ENCODE data around the gene NOS1.

Gene NOS1

GRCh38 chr12:117272690-117273089 is 88.7 kb downstream of the NOS1 start:
- no peak for TF ChIP-seq SPI1 (IDR thresholded peaks at IDR 0.05; ENCODE audit: low read depth, low read length)
- FAIRE-seq, result no peak
- DNase-seq (ENCODE audit: insufficient read length, low spot score), result no peak

- DNase-seq (ENCODE audit: insufficient read length, low spot score) (no peak), FAIRE-seq (no peak)
- no peak for TF ChIP-seq POLR2A (IDR thresholded peaks at IDR 0.05; ENCODE audit: low read depth, low read length)
- no peak for TF ChIP-seq SPI1 (IDR thresholded peaks at IDR 0.05; ENCODE audit: low read depth, low read length)
- no peak for TF ChIP-seq POLR2AphosphoS5 (IDR thresholded peaks at IDR 0.05; ENCODE audit: low read depth, low read length)
- TF ChIP-seq POU2F2 (IDR thresholded peaks at IDR 0.05; ENCODE audit: low read depth, low read length), result no peak
- no peak for TF ChIP-seq PAX5 (IDR thresholded peaks at IDR 0.05; ENCODE audit: insufficient read depth, low read length, severe bottlenecking)
- TF ChIP-seq TAF1 (IDR thresholded peaks at IDR 0.05; ENCODE audit: low read depth, low read length), result no peak
Observed at GRCh38 chr12:117262749-117263148, 98.7 kb downstream of the NOS1 start.

- TF ChIP-seq TAF1 (IDR thresholded peaks at IDR 0.05; ENCODE audit: low read depth, low read length), result no peak
- DNase-seq (ENCODE audit: insufficient read length, low spot score) (no peak), FAIRE-seq (no peak)
Observed at GRCh38 chr12:117261247-117261646, 100.2 kb downstream of the NOS1 start.

GRCh38 chr12:117255386-117255785 is 106.0 kb downstream of the NOS1 start:
- DNase-seq (ENCODE audit: insufficient read length, low spot score), result no peak
- TF ChIP-seq SPI1 (IDR thresholded peaks at IDR 0.05; ENCODE audit: low read depth, low read length) (no peak), TAF1 (IDR thresholded peaks at IDR 0.05; ENCODE audit: low read depth, low read length) (no peak), POLR2AphosphoS5 (IDR thresholded peaks at IDR 0.05; ENCODE audit: low read depth, low read length) (no peak), POLR2A (IDR thresholded peaks at IDR 0.05; ENCODE audit: low read depth, low read length) (no peak), POU2F2 (IDR thresholded peaks at IDR 0.05; ENCODE audit: low read depth, low read length) (no peak), PAX5 (IDR thresholded peaks at IDR 0.05; ENCODE audit: insufficient read depth, low read length, severe bottlenecking) (no peak)
- no peak for FAIRE-seq

GRCh38 chr12:117243488-117243887 is 117.9 kb downstream of the NOS1 start:
- TF ChIP-seq TAF1 (IDR thresholded peaks at IDR 0.05; ENCODE audit: low read depth, low read length), result no peak
- no peak for TF ChIP-seq POLR2AphosphoS5 (IDR thresholded peaks at IDR 0.05; ENCODE audit: low read depth, low read length)
- FAIRE-seq, result no peak

GRCh38 chr12:117241697-117242096 is 119.7 kb downstream of the NOS1 start:
- FAIRE-seq (no peak), DNase-seq (ENCODE audit: insufficient read length, low spot score) (no peak)
- TF ChIP-seq PAX5 (IDR thresholded peaks at IDR 0.05; ENCODE audit: insufficient read depth, low read length, severe bottlenecking), result no peak
- TF ChIP-seq POLR2AphosphoS5 (IDR thresholded peaks at IDR 0.05; ENCODE audit: low read depth, low read length), result no peak
- no peak for TF ChIP-seq POLR2A (IDR thresholded peaks at IDR 0.05; ENCODE audit: low read depth, low read length)
- no peak for TF ChIP-seq TAF1 (IDR thresholded peaks at IDR 0.05; ENCODE audit: low read depth, low read length)
- TF ChIP-seq POU2F2 (IDR thresholded peaks at IDR 0.05; ENCODE audit: low read depth, low read length), result no peak
- TF ChIP-seq SPI1 (IDR thresholded peaks at IDR 0.05; ENCODE audit: low read depth, low read length), result no peak

More at GRCh38 chr12:117243488-117243887, 117.9 kb downstream of the NOS1 start:
- DNase-seq (ENCODE audit: insufficient read length, low spot score), result no peak

- DNase-seq (ENCODE audit: insufficient read length, low spot score) (no peak), FAIRE-seq (no peak)
- TF ChIP-seq TAF1 (IDR thresholded peaks at IDR 0.05; ENCODE audit: low read depth, low read length), result no peak
- TF ChIP-seq POU2F2 (IDR thresholded peaks at IDR 0.05; ENCODE audit: low read depth, low read length), result no peak
- TF ChIP-seq POLR2AphosphoS5 (IDR thresholded peaks at IDR 0.05; ENCODE audit: low read depth, low read length), result no peak
- no peak for TF ChIP-seq POLR2A (IDR thresholded peaks at IDR 0.05; ENCODE audit: low read depth, low read length)
- no peak for TF ChIP-seq SPI1 (IDR thresholded peaks at IDR 0.05; ENCODE audit: low read depth, low read length)
- no peak for TF ChIP-seq PAX5 (IDR thresholded peaks at IDR 0.05; ENCODE audit: insufficient read depth, low read length, severe bottlenecking)
Observed at GRCh38 chr12:117240081-117240755, 121.2 kb downstream of the NOS1 start.

- DNase-seq (ENCODE audit: insufficient read length, low spot score) (peak; percentile 68), FAIRE-seq (no peak)
- TF ChIP-seq POU2F2 (IDR thresholded peaks at IDR 0.05; ENCODE audit: low read depth, low read length), result no peak
- no peak for TF ChIP-seq POLR2AphosphoS5 (IDR thresholded peaks at IDR 0.05; ENCODE audit: low read depth, low read length)
- no peak for TF ChIP-seq TAF1 (IDR thresholded peaks at IDR 0.05; ENCODE audit: low read depth, low read length)
- no peak for TF ChIP-seq PAX5 (IDR thresholded peaks at IDR 0.05; ENCODE audit: insufficient read depth, low read length, severe bottlenecking)
Observed at GRCh38 chr12:117236456-117237001, 124.9 kb downstream of the NOS1 start.

- no peak for FAIRE-seq
- TF ChIP-seq POLR2A (IDR thresholded peaks at IDR 0.05; ENCODE audit: low read depth, low read length), result no peak
- TF ChIP-seq PAX5 (IDR thresholded peaks at IDR 0.05; ENCODE audit: insufficient read depth, low read length, severe bottlenecking), result no peak
- TF ChIP-seq POLR2AphosphoS5 (IDR thresholded peaks at IDR 0.05; ENCODE audit: low read depth, low read length), result no peak
- no peak for TF ChIP-seq TAF1 (IDR thresholded peaks at IDR 0.05; ENCODE audit: low read depth, low read length)
- TF ChIP-seq SPI1 (IDR thresholded peaks at IDR 0.05; ENCODE audit: low read depth, low read length), result no peak
- TF ChIP-seq POU2F2 (IDR thresholded peaks at IDR 0.05; ENCODE audit: low read depth, low read length), result no peak
- DNase-seq (ENCODE audit: insufficient read length, low spot score), result no peak
Observed at GRCh38 chr12:117235261-117235660, 126.2 kb downstream of the NOS1 start.

GRCh38 chr12:117234441-117234840 is 127.0 kb downstream of the NOS1 start:
- FAIRE-seq (no peak), DNase-seq (ENCODE audit: insufficient read length, low spot score) (no peak)
- no peak for TF ChIP-seq POLR2AphosphoS5 (IDR thresholded peaks at IDR 0.05; ENCODE audit: low read depth, low read length)
- TF ChIP-seq PAX5 (IDR thresholded peaks at IDR 0.05; ENCODE audit: insufficient read depth, low read length, severe bottlenecking), result no peak
- TF ChIP-seq SPI1 (IDR thresholded peaks at IDR 0.05; ENCODE audit: low read depth, low read length), result no peak
